ENCODE measurements around the gene MYBPH.

The MYBPH gene

DNA sequence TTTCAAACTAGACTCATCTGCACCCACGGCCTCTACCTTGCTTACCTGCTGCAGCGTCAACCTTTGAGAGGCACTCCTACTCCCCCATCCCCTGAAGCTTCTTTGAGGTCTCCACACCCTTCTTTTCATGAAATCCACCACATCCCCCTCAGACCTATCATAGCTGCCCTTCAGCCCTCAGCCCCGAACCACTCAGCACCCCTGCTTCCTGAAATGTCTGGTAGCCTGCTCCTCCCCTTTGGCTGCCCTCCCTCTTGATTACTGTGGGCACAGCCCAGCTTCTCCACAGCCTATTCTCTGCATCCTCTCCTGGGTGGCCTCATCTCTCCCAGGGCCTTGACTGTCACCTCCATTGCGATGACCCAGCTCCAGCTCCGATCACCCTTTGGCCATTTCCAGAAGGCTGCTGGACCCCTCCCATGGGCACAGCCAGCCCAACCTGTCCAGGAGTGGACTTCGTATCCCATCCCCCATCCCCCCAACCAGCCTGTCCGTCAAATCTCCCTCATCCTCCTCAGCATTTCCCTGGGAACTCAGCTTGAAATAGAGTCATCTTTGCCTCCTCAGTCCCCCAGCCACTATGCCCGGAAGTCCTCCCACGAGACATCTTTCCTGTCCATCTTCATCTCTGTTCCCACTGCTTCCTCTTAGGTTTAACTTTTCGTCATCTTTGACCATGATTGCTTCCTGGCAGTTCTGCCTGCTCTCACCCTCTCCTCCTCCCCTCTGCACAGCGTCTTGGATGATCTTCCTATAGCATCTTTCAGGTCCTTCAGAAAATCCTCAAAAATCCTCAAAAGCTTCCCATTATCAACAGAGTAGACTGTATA, 54.2 kb downstream of the MYBPH start:
- Mint-ChIP-seq H3K9me3 (no peaks in the 10 kb centered on the region), H3K36me3 (ENCODE audit: low read depth) (no peaks in the 10 kb centered on the region), H3K27me3 (ENCODE audit: low read depth, poor library complexity) (peaks cover 43% of the 10 kb centered on the region), H3K27ac (peak overlapping the region; percentile 7), H3K4me1 (peaks cover 32% of the 10 kb centered on the region), H3K4me3 (no peak overlapping the region)
- no peak for DNase-seq
- TF ChIP-seq, protein P1, sequence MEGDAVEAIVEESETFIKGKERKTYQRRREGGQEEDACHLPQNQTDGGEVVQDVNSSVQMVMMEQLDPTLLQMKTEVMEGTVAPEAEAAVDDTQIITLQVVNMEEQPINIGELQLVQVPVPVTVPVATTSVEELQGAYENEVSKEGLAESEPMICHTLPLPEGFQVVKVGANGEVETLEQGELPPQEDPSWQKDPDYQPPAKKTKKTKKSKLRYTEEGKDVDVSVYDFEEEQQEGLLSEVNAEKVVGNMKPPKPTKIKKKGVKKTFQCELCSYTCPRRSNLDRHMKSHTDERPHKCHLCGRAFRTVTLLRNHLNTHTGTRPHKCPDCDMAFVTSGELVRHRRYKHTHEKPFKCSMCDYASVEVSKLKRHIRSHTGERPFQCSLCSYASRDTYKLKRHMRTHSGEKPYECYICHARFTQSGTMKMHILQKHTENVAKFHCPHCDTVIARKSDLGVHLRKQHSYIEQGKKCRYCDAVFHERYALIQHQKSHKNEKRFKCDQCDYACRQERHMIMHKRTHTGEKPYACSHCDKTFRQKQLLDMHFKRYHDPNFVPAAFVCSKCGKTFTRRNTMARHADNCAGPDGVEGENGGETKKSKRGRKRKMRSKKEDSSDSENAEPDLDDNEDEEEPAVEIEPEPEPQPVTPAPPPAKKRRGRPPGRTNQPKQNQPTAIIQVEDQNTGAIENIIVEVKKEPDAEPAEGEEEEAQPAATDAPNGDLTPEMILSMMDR (IDR thresholded peaks at IDR 0.05): no peak

DNA sequence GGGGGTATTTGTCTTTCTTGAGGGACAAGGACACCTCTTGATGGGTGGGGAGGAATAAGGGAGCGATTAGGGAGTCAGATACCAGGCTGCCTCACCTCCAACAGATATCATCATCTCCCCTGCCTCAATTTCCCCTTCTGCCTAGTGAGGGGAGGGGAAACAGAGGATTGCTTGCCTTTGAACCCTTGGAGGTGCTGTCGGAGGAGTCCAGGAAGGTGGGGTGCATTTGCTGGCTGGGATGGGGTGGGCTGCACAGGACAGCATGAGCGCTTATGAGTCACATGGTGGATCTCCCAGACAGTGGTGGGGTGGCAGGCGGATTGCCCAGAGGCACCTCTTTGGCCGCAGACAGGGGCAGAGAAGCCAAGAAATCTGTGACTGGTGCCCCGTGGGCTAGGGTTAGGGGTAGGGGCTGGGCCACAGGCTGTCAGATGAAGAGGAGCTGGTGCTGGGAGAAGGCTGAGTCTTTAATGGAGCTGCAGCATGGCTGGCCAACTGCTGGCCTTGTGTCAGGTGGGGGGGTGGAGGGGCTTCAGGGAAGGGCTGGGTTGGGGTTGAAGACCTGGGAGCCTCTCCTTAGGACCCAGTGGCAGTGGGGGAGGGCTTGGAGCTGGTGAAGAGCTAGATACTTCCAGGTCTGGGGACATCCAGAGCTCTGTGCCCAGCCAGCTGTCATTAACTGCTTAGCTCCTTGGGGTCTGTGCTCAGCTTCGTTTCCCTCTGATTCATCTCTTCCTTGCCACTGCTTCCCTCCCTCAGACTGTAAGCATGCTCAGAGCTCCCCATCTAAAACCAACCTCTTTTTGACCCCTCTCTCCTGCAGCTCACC, 55.1 kb downstream of the MYBPH start:
- peaks cover 43% of the 10 kb centered on the region for H3K27me3 Mint-ChIP-seq (ENCODE audit: low read depth, poor library complexity)
- peak overlapping the region; percentile 7 for H3K27ac Mint-ChIP-seq
- DNase-seq: no peak
- no peaks in the 10 kb centered on the region for H3K36me3 Mint-ChIP-seq (ENCODE audit: low read depth)
- H3K4me3 Mint-ChIP-seq: no peak overlapping the region
- peaks cover 24% of the 10 kb centered on the region for H3K4me1 Mint-ChIP-seq
- TF ChIP-seq, protein P1 (IDR thresholded peaks at IDR 0.05): no peak
- H3K9me3 Mint-ChIP-seq: no peaks in the 10 kb centered on the region
